Neural cell (in vitro differentiated cells): ENCODE results near the gene SRSF1.

Experiments
- CTCF ChIP-seq: fragments of 450-650 bp; IDR thresholded peaks from 2 replicates; pipeline ENCODE4 v1.5.1; 2014; ENCODE audit warnings: antibody characterized with exemption, mild to moderate bottlenecking, moderate library complexity; ENCODE audit not compliant: poor library complexity, severe bottlenecking
- EP300 ChIP-seq: fragments of 450-650 bp; conservative IDR thresholded peaks from 2 replicates; pipeline ENCODE4 v1.6.1; 2014; ENCODE audit warnings: antibody characterized with exemption, mild to moderate bottlenecking, moderate library complexity; ENCODE audit not compliant: poor library complexity, severe bottlenecking
- EZH2 ChIP-seq: fragments of 200-600, 300-800 bp; shearing (Covaris generic), sonication (generic); IDR thresholded peaks from 2 replicates; pipeline ENCODE4 v1.6.1; 2014; ENCODE audit warnings: antibody characterized with exemption, low read length, borderline replicate concordance, mild to moderate bottlenecking; ENCODE audit not compliant: insufficient read depth, poor library complexity, severe bottlenecking
- MXI1 ChIP-seq: fragments of 450-650 bp; conservative IDR thresholded peaks from 2 replicates; pipeline ENCODE4 v1.6.1; 2014; ENCODE audit warnings: antibody characterized with exemption, mild to moderate bottlenecking; ENCODE audit not compliant: poor library complexity, severe bottlenecking
- POLR2AphosphoS5 ChIP-seq: IDR thresholded peaks from 2 replicates; pipeline ENCODE4 v1.6.1; 2012
- RAD21 ChIP-seq: fragments of 450-650 bp; conservative IDR thresholded peaks from 2 replicates; pipeline ENCODE4 v1.6.1; 2014; ENCODE audit warnings: antibody characterized with exemption, mild to moderate bottlenecking, moderate library complexity
- TAF1 ChIP-seq: IDR thresholded peaks from 2 replicates; pipeline ENCODE4 v1.6.1; 2012; ENCODE audit warnings: low read depth
- TF ChIP-seq, protein P1 (sequence below): IDR thresholded peaks from 2 replicates; pipeline ENCODE4 v1.6.1; 2012; ENCODE audit warnings: borderline replicate concordance

DNA sequence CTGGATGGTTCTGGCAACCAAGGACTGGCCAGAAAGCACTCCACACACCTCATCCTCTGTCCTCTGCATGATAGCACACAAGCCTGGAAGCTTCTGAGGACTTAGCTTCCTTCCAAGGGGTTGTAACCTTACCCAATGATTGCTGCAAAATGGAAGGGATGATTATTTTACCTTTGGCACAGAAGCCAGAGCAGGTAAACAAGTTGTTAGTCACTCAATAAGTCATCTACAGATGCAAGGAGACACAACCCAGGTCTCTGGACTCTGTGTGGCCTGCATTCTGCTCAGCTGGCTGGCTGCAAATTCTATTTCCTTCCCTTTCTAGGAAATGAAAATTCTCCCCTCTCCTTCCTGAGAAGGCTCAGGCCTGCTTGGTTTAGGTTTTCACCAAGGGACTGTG is 49.4 kb upstream of the SRSF1 start:
- TF ChIP-seq CTCF (no peak), POLR2AphosphoS5 (no peak), EP300 (no peak), MXI1 (no peak), RAD21 (no peak), EZH2 (no peak), TAF1 (no peak)
- TF ChIP-seq, protein P1, sequence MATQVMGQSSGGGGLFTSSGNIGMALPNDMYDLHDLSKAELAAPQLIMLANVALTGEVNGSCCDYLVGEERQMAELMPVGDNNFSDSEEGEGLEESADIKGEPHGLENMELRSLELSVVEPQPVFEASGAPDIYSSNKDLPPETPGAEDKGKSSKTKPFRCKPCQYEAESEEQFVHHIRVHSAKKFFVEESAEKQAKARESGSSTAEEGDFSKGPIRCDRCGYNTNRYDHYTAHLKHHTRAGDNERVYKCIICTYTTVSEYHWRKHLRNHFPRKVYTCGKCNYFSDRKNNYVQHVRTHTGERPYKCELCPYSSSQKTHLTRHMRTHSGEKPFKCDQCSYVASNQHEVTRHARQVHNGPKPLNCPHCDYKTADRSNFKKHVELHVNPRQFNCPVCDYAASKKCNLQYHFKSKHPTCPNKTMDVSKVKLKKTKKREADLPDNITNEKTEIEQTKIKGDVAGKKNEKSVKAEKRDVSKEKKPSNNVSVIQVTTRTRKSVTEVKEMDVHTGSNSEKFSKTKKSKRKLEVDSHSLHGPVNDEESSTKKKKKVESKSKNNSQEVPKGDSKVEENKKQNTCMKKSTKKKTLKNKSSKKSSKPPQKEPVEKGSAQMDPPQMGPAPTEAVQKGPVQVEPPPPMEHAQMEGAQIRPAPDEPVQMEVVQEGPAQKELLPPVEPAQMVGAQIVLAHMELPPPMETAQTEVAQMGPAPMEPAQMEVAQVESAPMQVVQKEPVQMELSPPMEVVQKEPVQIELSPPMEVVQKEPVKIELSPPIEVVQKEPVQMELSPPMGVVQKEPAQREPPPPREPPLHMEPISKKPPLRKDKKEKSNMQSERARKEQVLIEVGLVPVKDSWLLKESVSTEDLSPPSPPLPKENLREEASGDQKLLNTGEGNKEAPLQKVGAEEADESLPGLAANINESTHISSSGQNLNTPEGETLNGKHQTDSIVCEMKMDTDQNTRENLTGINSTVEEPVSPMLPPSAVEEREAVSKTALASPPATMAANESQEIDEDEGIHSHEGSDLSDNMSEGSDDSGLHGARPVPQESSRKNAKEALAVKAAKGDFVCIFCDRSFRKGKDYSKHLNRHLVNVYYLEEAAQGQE, result no peak
